OCI-LY3 (cell line): ENCODE results near the gene FOCAD.

Experiments used
- H2AFZ ChIP-seq: fragments of 200-600, 300-600 bp; shearing (Covaris generic); 2 replicates; pipeline ENCODE4 v1.6.0; 2014; ENCODE audit warnings: antibody characterized with exemption, low read depth, low read length
- H3K27ac ChIP-seq: fragments of 200-600, 300-600 bp; sonication (generic); 2 replicates; pipeline ENCODE4 v1.5.1; 2014; ENCODE audit warnings: mild to moderate bottlenecking, low read length, moderate library complexity, mixed read lengths
- H3K27me3 ChIP-seq: fragments of 200-600, 300-600 bp; sonication (generic); 2 replicates; pipeline ENCODE4 v1.6.1; 2014; ENCODE audit warnings: low read depth, low read length, mixed read lengths
- H3K36me3 ChIP-seq: fragments of 200-600, 300-600 bp; sonication (generic); replicated peaks from 2 replicates; pipeline ENCODE3; 2014; ENCODE audit warnings: low read depth, low read length, mixed read lengths
- H3K4me1 ChIP-seq: fragments of 300-600, 200-600 bp; sonication (generic); 2 replicates; pipeline ENCODE4 v1.6.1; 2014; ENCODE audit warnings: low read length, mixed read lengths
- H3K4me2 ChIP-seq: fragments of 200-600, 300-600 bp; sonication (generic); 2 replicates; pipeline ENCODE4 v1.6.1; 2014; ENCODE audit warnings: low read length, mixed read lengths
- H3K4me3 ChIP-seq: fragments of 300-600, 200-600 bp; sonication (generic); 2 replicates; pipeline ENCODE4 v1.5.1; 2014; ENCODE audit warnings: antibody characterized with exemption, mild to moderate bottlenecking, low read length, moderate library complexity
- H3K79me2 ChIP-seq: fragments of 300-600, 200-600 bp; shearing (Covaris generic); 2 replicates; pipeline ENCODE4 v1.6.1; 2014; ENCODE audit warnings: mild to moderate bottlenecking, low read length, mixed read lengths
- H3K9ac ChIP-seq: fragments of 300-600, 200-600 bp; shearing (Covaris generic); 2 replicates; pipeline ENCODE4 v1.6.0; 2014; ENCODE audit warnings: mild to moderate bottlenecking, low read length, moderate library complexity
- H3K9me3 ChIP-seq: fragments of 200-600, 300-600 bp; shearing (Covaris generic); 2 replicates; pipeline ENCODE4 v1.6.1; 2014; ENCODE audit warnings: low read length, mixed read lengths; ENCODE audit not compliant: insufficient read depth
- H4K20me1 ChIP-seq: fragments of 200-600, 300-600 bp; sonication (generic); 2 replicates; pipeline ENCODE4 v1.6.1; 2016; ENCODE audit warnings: low read length, mixed read lengths; ENCODE audit not compliant: insufficient read depth
- CTCF ChIP-seq: fragments of 200-600, 300-600 bp; sonication (generic); IDR thresholded peaks from 2 replicates; pipeline ENCODE4 v1.5.1; 2014; ENCODE audit warnings: antibody characterized with exemption, low read length, low read depth
- EZH2phosphoT487 ChIP-seq: fragments of 200-600 bp; shearing (Covaris generic); IDR thresholded peaks from 2 replicates; pipeline ENCODE4 v1.6.1; 2018; ENCODE audit warnings: antibody characterized with exemption, mixed run types, low read depth

FOCAD gene

GRCh38 chr9:20742833-20743232, 58.8 kb downstream of the FOCAD start:
- Histone ChIP-seq H3K9ac (no peak overlapping the region), H3K27ac (no peak overlapping the region), H4K20me1 (no peaks in the 10 kb centered on the region), H3K9me3 (no peaks in the 10 kb centered on the region), H3K4me1 (no peaks in the 10 kb centered on the region), H3K4me3 (no peak overlapping the region), H3K4me2 (no peak overlapping the region), H3K79me2 (no peaks in the 10 kb centered on the region), H3K36me3 (no peaks in the 10 kb centered on the region), H3K27me3 (no peaks in the 10 kb centered on the region), H2AFZ (no peak overlapping the region)
- TF ChIP-seq EZH2phosphoT487 (no peak), CTCF (no peak)

- H3K36me3 ChIP-seq = no peaks in the 10 kb centered on the region
- TF ChIP-seq CTCF (no peak), EZH2phosphoT487 (no peak)
- H3K27me3 ChIP-seq = no peaks in the 10 kb centered on the region
These were observed 60.1 kb downstream of the FOCAD start for GRCh38 chr9:20744036-20744630.

DNA sequence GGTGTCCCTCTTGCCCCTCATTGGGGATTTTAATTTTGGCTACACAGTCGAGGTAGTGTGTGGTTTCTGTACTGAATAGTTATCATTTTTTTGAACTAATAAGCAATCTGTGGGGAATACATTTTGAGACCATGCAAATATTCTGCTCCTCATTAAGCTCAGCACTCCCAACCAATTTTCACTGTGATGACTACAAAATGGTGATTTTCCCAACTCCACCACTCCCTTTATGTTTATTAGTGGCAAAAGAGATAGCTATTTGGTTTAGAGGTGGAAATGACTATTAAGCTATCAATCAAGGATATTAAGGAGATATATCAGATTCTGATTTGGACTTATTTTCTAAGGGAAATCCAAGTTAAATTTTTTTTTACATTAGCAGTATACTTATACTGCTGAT, 62.9 kb downstream of the FOCAD start:
- TF ChIP-seq EZH2phosphoT487 (no peak), CTCF (no peak)
- Histone ChIP-seq H3K4me3 (no peak overlapping the region), H3K4me2 (no peak overlapping the region), H3K36me3 (no peaks in the 10 kb centered on the region), H3K9me3 (no peaks in the 10 kb centered on the region), H2AFZ (no peak overlapping the region), H3K27ac (no peak overlapping the region), H3K79me2 (no peaks in the 10 kb centered on the region), H3K27me3 (no peaks in the 10 kb centered on the region), H3K9ac (no peak overlapping the region), H3K4me1 (no peaks in the 10 kb centered on the region), H4K20me1 (no peaks in the 10 kb centered on the region)

More at GRCh38 chr9:20744036-20744630, 60.1 kb downstream of the FOCAD start:
- Histone ChIP-seq H2AFZ (no peak overlapping the region), H3K4me3 (no peak overlapping the region), H3K4me1 (no peaks in the 10 kb centered on the region), H3K79me2 (no peaks in the 10 kb centered on the region), H3K4me2 (no peak overlapping the region), H3K27ac (no peak overlapping the region), H4K20me1 (no peaks in the 10 kb centered on the region), H3K9me3 (no peaks in the 10 kb centered on the region), H3K9ac (no peak overlapping the region)

GRCh38 chr9:20749496-20750198, 65.6 kb downstream of the FOCAD start:
- no peaks in the 10 kb centered on the region for H4K20me1 ChIP-seq

More at GRCh38 chr9:20749496-20750198, 65.6 kb downstream of the FOCAD start:
- Histone ChIP-seq H3K4me3 (no peak overlapping the region), H3K9ac (no peak overlapping the region), H3K79me2 (no peaks in the 10 kb centered on the region), H3K9me3 (no peaks in the 10 kb centered on the region), H3K27ac (no peak overlapping the region), H3K36me3 (no peaks in the 10 kb centered on the region), H2AFZ (no peak overlapping the region), H3K4me2 (no peak overlapping the region), H3K4me1 (no peaks in the 10 kb centered on the region), H3K27me3 (no peaks in the 10 kb centered on the region)
- no peak for TF ChIP-seq CTCF
- no peak for TF ChIP-seq EZH2phosphoT487
